GM12878 (cell line): ENCODE results near the gene RBL2.
A peak's percentile ranks its signal among the peaks of the same experiment; 100 is the strongest.

ENCODE experiments used
- BMI1 ChIP-seq: fragments of 450-650 bp; IDR thresholded peaks from 2 replicates; pipeline ENCODE4 v1.6.1; 2016; ENCODE audit warnings: mild to moderate bottlenecking, moderate library complexity, borderline replicate concordance
- GABPA ChIP-seq: IDR thresholded peaks from 2 replicates; pipeline ENCODE4 v1.6.1; 2014; ENCODE audit warnings: antibody characterized with exemption, low read depth, mild to moderate bottlenecking, inconsistent platforms
- SMC3 ChIP-seq: IDR thresholded peaks from 2 replicates; pipeline ENCODE4 v1.6.1; 2011; ENCODE audit warnings: low read length, improper control_type of control experiment, borderline replicate concordance
- SREBF2 ChIP-seq: IDR thresholded peaks from 2 replicates; pipeline ENCODE4 v1.6.1; 2012; ENCODE audit warnings: mild to moderate bottlenecking, low read length
- ZBED1 ChIP-seq: IDR thresholded peaks from 2 replicates; pipeline ENCODE4 v1.6.1; 2016; ENCODE audit warnings: borderline replicate concordance
- TF ChIP-seq, protein P1 (sequence below), 3 experiments: IDR thresholded peaks in 2 of 3; conservative IDR thresholded peaks in 1 of 3; 2 replicates each; pipeline ENCODE4 v1.5.1; 2011; ENCODE audit warnings: low read depth in 3 of 3, low read length in 3 of 3, mild to moderate bottlenecking in 3 of 3, control low read depth in 2 of 3, moderate library complexity in 2 of 3, inconsistent platforms in 1 of 3, mixed read lengths in 1 of 3; ENCODE audit not compliant: control insufficient read depth in 2 of 3, insufficient read depth in 1 of 3; ENCODE audit errors: extremely low read depth in 1 of 3
- TF ChIP-seq, protein P2 (sequence below): IDR thresholded peaks from 2 replicates; pipeline ENCODE4 v1.6.1; 2011; ENCODE audit warnings: low read depth, mild to moderate bottlenecking, low read length, moderate library complexity, borderline replicate concordance; ENCODE audit errors: extremely low read depth

DNA sequence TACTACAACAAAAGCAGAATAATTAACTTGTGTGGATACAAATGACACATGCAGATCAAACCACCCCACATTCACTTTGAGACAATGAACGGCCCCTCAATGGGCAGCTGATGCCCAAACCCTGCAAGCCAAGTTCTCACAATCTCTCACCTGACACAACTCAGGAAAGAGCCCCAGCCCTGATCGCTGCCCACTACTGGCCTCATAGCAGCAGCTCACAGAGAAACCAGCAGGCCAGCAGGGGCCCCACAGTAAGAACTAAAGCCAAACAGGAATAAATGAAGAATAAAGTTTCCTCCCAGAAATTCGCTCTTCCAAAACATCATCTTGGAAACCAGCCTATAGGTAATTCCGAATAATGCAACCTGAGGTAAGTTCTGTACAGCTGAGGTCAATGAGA is 61.1 kb downstream of the RBL2 start:
- TF ChIP-seq ZBED1 (no peak), BMI1 (no peak), GABPA (no peak), SMC3 (no peak), SREBF2 (no peak)
- TF ChIP-seq, protein P1, sequence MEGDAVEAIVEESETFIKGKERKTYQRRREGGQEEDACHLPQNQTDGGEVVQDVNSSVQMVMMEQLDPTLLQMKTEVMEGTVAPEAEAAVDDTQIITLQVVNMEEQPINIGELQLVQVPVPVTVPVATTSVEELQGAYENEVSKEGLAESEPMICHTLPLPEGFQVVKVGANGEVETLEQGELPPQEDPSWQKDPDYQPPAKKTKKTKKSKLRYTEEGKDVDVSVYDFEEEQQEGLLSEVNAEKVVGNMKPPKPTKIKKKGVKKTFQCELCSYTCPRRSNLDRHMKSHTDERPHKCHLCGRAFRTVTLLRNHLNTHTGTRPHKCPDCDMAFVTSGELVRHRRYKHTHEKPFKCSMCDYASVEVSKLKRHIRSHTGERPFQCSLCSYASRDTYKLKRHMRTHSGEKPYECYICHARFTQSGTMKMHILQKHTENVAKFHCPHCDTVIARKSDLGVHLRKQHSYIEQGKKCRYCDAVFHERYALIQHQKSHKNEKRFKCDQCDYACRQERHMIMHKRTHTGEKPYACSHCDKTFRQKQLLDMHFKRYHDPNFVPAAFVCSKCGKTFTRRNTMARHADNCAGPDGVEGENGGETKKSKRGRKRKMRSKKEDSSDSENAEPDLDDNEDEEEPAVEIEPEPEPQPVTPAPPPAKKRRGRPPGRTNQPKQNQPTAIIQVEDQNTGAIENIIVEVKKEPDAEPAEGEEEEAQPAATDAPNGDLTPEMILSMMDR (IDR thresholded peaks at IDR 0.05 in 2 of 3, conservative IDR thresholded peaks at IDR 0.05 in 1 of 3; ENCODE audit: control insufficient read depth in 2 of 3, extremely low read depth in 1 of 3, insufficient read depth in 1 of 3, low read depth in 3 of 3, low read length in 3 of 3), result 0 out of 6 replicates have a peak, but pooled peaks of 1 of the 3 experiments have one; percentile 22
- TF ChIP-seq, protein P2, sequence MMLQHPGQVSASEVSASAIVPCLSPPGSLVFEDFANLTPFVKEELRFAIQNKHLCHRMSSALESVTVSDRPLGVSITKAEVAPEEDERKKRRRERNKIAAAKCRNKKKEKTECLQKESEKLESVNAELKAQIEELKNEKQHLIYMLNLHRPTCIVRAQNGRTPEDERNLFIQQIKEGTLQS, result no peak
